ENCODE results near the gene ABCB11. TPM values are rescaled to one million over a fixed set of nuclear protein-coding genes. Genes with fewer than 3 reads are reported as not detected.

The ABCB11 gene
- total and polyA plus RNA-seq, 10 of the 15 experiments (the other 5 are each of a cell fraction or from before 2014, with no cell fraction given): not detected

DNA sequence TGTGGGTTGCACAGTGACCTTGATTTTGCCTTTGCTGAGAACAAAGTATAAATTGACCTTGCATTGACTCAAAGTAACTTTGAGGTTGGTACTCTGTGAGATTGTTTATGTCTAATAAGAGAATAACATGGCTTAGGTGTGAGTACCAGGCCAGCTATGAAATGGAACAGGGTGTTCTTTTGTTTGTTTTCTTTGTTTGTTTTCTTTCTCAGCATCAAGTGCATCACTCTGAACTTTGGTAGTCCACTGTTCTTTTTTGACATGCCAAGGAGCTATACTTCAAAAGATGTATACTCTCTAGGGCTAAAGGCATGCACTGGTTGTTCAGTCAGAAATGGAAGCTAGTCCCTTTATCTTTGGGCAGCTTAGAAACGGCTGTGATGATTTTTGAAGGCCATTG is 5.1 kb downstream of the ABCB11 start:
- 0% methylated on average over 1 of the region's 1 CpG for WGBS (ENCODE audit: insufficient coverage, insufficient replicate concordance, low lambda C conversion rate, missing lambda C conversion rate)
- CTCF ChIA-PET: no interaction called here
- H3K4me1 ChIP-seq (ENCODE audit: control insufficient read depth, insufficient read depth, low read length): no peaks in the 10 kb centered on the region
- no peak overlapping the region for H3K4me3 ChIP-seq
- no peak overlapping the region for H3K9ac ChIP-seq (ENCODE audit: control insufficient read depth, insufficient read depth, low read length)
- FAIRE-seq (no peak), DNase-seq (ENCODE audit: low read depth, low spot score) (no peak), ATAC-seq (no peak)
- no TSS peak for BruUV-seq (replicated peaks)
- H4K20me1 ChIP-seq (ENCODE audit: control insufficient read depth, insufficient read depth): no peaks in the 10 kb centered on the region
- RAD21 ChIA-PET (ENCODE audit: unreplicated experiment): no interaction called here
- H2AFZ ChIP-seq (ENCODE audit: control insufficient read depth, low read depth, low read length): no peak overlapping the region
- no peaks in the 10 kb centered on the region for H3K79me2 ChIP-seq (ENCODE audit: control insufficient read depth, insufficient read depth, low read length)
- H3K27me3 ChIP-seq (replicated peaks in 1 of 2; ENCODE audit: control insufficient read depth in 2 of 2, insufficient read depth in 2 of 2, low read length in 1 of 2): no peaks in the 10 kb centered on the region; a peak in 1 of 4 replicates
- in situ Hi-C loops (cut with MboI) (no loop called here), intact Hi-C loops (cut with micrococcal nuclease; ENCODE audit: unreplicated experiment) (no loop called here)
- H3K36me3 ChIP-seq (ENCODE audit: control insufficient read depth in 2 of 2, insufficient read depth in 2 of 2, low read length in 1 of 2): no peaks in the 10 kb centered on the region
- SMC1A ChIA-PET (ENCODE audit: uncharacterized antibody, unreplicated experiment): no interaction called here
- POLR2A ChIA-PET: no interaction called here
- no peak overlapping the region for H3K4me2 ChIP-seq (ENCODE audit: control insufficient read depth, insufficient read depth)
- no peak overlapping the region for H3K27ac ChIP-seq (ENCODE audit: control insufficient read depth, insufficient read depth)
- H3K9me3 ChIP-seq (replicated peaks; ENCODE audit: control insufficient read depth, insufficient read depth, low read length): no peaks in the 10 kb centered on the region
- TF ChIP-seq NR2C1 (IDR thresholded peaks at IDR 0.05): no peak
- no peak for TF ChIP-seq CREM (IDR thresholded peaks at IDR 0.05; ENCODE audit: low read depth)
- no peak for TF ChIP-seq RB1 (IDR thresholded peaks at IDR 0.05; ENCODE audit: borderline replicate concordance)
- TF ChIP-seq ZNF217 (IDR thresholded peaks at IDR 0.05): no peak
- no peak for TF ChIP-seq PAX5 (IDR thresholded peaks at IDR 0.05; ENCODE audit: borderline replicate concordance, low read depth, low read length)

DNA sequence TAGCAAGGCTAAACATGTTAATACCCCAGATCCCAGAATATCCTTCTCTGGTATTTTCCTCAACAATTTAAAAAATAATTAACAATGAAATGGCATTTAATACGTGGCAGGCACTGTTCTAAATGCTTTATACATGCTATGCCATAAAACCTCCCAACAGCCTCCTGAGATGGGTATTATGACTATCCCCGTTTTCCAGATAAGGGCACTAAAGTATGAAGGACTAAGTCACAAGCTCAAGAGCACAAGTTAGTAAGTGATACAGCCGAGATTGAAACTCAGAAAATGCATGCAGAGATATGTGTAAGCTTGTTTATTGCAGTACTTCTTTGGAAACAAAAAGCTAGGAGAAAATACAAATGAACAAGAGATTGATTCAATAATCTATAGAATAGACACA is 8.0 kb downstream of the ABCB11 start:
- POLR2A ChIA-PET: no interaction called here
- Histone ChIP-seq H3K36me3 (ENCODE audit: control insufficient read depth in 2 of 2, insufficient read depth in 2 of 2, low read length in 1 of 2) (no peaks in the 10 kb centered on the region), H4K20me1 (ENCODE audit: control insufficient read depth, insufficient read depth) (no peaks in the 10 kb centered on the region), H3K9ac (ENCODE audit: control insufficient read depth, insufficient read depth, low read length) (no peak overlapping the region), H3K9me3 (replicated peaks; ENCODE audit: control insufficient read depth, insufficient read depth, low read length) (no peaks in the 10 kb centered on the region), H3K27me3 (replicated peaks in 1 of 2; ENCODE audit: control insufficient read depth in 2 of 2, insufficient read depth in 2 of 2, low read length in 1 of 2) (no peaks in the 10 kb centered on the region; a peak in 1 of 4 replicates), H3K79me2 (ENCODE audit: control insufficient read depth, insufficient read depth, low read length) (no peaks in the 10 kb centered on the region), H3K4me1 (ENCODE audit: control insufficient read depth, insufficient read depth, low read length) (no peaks in the 10 kb centered on the region), H3K4me2 (ENCODE audit: control insufficient read depth, insufficient read depth) (no peak overlapping the region), H3K27ac (ENCODE audit: control insufficient read depth, insufficient read depth) (no peak overlapping the region), H3K4me3 (no peak overlapping the region), H2AFZ (ENCODE audit: control insufficient read depth, low read depth, low read length) (no peak overlapping the region)
- DNase-seq (ENCODE audit: low read depth, low spot score) (no peak), FAIRE-seq (no peak), ATAC-seq (no peak)
- RAD21 ChIA-PET (ENCODE audit: unreplicated experiment): no interaction called here
- WGBS (ENCODE audit: insufficient coverage, insufficient replicate concordance, low lambda C conversion rate, missing lambda C conversion rate): 1% methylated on average over 3 of the region's 3 CpGs
- intact Hi-C loops (cut with micrococcal nuclease; ENCODE audit: unreplicated experiment) (no loop called here), in situ Hi-C loops (cut with MboI) (no loop called here)
- SMC1A ChIA-PET (ENCODE audit: uncharacterized antibody, unreplicated experiment): interaction anchor here (0.6 kb wide), 1 partner anchor 149 kb away, joined by 3 read pairs; no protein-coding TSS in a partner anchor
- CTCF ChIA-PET: no interaction called here
- BruUV-seq (replicated peaks): no TSS peak
- TF ChIP-seq BHLHE40 (IDR thresholded peaks at IDR 0.05; ENCODE audit: borderline replicate concordance in 1 of 2, low read depth in 2 of 2, low read length in 1 of 2) (no peak), SUPT20H (IDR thresholded peaks at IDR 0.05; ENCODE audit: borderline replicate concordance, control insufficient read depth, low read depth, low read length) (no peak), NFYA (IDR thresholded peaks at IDR 0.05; ENCODE audit: borderline replicate concordance, low read depth, low read length) (no peak), MXI1 (IDR thresholded peaks at IDR 0.05; ENCODE audit: low read depth, low read length) (no peak), HCFC1 (IDR thresholded peaks at IDR 0.05; ENCODE audit: low read length) (no peak), MYB (IDR thresholded peaks at IDR 0.05; ENCODE audit: borderline replicate concordance, low read depth, low read length) (no peak), CBX3 (IDR thresholded peaks at IDR 0.05; ENCODE audit: borderline replicate concordance, low read depth) (no peak), RELA (IDR thresholded peaks at IDR 0.05; ENCODE audit: borderline replicate concordance, partially characterized antibody) (no peak), KAT2A (conservative IDR thresholded peaks at IDR 0.05; ENCODE audit: control insufficient read depth, low read depth, low read length) (no peak), STAT1 (conservative IDR thresholded peaks at IDR 0.05) (no peak)
- TF ChIP-seq, protein P1, sequence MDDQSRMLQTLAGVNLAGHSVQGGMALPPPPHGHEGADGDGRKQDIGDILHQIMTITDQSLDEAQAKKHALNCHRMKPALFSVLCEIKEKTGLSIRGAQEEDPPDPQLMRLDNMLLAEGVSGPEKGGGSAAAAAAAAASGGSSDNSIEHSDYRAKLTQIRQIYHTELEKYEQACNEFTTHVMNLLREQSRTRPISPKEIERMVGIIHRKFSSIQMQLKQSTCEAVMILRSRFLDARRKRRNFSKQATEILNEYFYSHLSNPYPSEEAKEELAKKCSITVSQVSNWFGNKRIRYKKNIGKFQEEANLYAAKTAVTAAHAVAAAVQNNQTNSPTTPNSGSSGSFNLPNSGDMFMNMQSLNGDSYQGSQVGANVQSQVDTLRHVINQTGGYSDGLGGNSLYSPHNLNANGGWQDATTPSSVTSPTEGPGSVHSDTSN (IDR thresholded peaks at IDR 0.05; ENCODE audit: insufficient replicate concordance, low read depth, low read length): no peak
- TF ChIP-seq, protein P2, sequence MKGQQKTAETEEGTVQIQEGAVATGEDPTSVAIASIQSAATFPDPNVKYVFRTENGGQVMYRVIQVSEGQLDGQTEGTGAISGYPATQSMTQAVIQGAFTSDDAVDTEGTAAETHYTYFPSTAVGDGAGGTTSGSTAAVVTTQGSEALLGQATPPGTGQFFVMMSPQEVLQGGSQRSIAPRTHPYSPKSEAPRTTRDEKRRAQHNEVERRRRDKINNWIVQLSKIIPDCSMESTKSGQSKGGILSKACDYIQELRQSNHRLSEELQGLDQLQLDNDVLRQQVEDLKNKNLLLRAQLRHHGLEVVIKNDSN (IDR thresholded peaks at IDR 0.05; ENCODE audit: borderline replicate concordance, extremely low read length, insufficient read depth, low read depth, low read length): no peak

All from GM12878 (cell line).